NCI-H748 treated with DMSO at 0.1 percent for 48 hours (cell line): ENCODE measurements around the gene ABCA2.

ENCODE experiments used
- DNase-seq: peaks from one replicate; lab custom pipeline; 2025; lab: John Stamatoyannopoulos, UW

The ABCA2 gene

GRCh38 chr9:136964171-136964689, 63.8 kb downstream of the ABCA2 start:
- peak; percentile 10 for DNase-seq

GRCh38 chr9:136963751-136964150, 64.3 kb downstream of the ABCA2 start:
- no peak for DNase-seq

- DNase-seq, result no peak
Observed at GRCh38 chr9:136963341-136963740, 64.7 kb downstream of the ABCA2 start.

- DNase-seq, result no peak
Observed at GRCh38 chr9:136962701-136963248, 65.3 kb downstream of the ABCA2 start.

GRCh38 chr9:136962163-136962562, 65.9 kb downstream of the ABCA2 start:
- DNase-seq, result no peak

GRCh38 chr9:136961279-136962065, 66.6 kb downstream of the ABCA2 start:
- DNase-seq, result no peak

- DNase-seq, result no peak
Observed at GRCh38 chr9:136960938-136961275, 67.1 kb downstream of the ABCA2 start.

GRCh38 chr9:136960212-136960937, 67.7 kb downstream of the ABCA2 start:
- DNase-seq, result no peak

- no peak for DNase-seq
Observed at GRCh38 chr9:136958898-136959850, 68.9 kb downstream of the ABCA2 start.

GRCh38 chr9:136958473-136958872, 69.6 kb downstream of the ABCA2 start:
- DNase-seq, result no peak

- no peak for DNase-seq
Observed at GRCh38 chr9:136957901-136958300, 70.1 kb downstream of the ABCA2 start.

GRCh38 chr9:136957461-136957860, 70.6 kb downstream of the ABCA2 start:
- DNase-seq, result no peak
